HUDEP-2 (cell line): ENCODE data around the gene RHOXF1.
"Not testable (repeated sequence)": the region's sequence is repeated elsewhere in the genome, so short reads cannot be mapped to it uniquely, and the experiment has no call there.

Source experiments
- DNase-seq, 76 experiments: peaks; one replicate each; lab custom pipeline; 2025; ENCODE audit not compliant: unreplicated experiment in 76 of 76; lab: John Stamatoyannopoulos, UW

Gene RHOXF1

GRCh38 chrX:120087289-120088017 lies 28.3 kb downstream of the RHOXF1 start:
- peak in 1 of 76 experiments; percentile 0 for DNase-seq

GRCh38 chrX:120085553-120086185 lies 30.0 kb downstream of the RHOXF1 start:
- DNase-seq: not testable (repeated sequence)

- not testable (repeated sequence) for DNase-seq
Observed at GRCh38 chrX:120077590-120077989, 38.1 kb downstream of the RHOXF1 start, which contains the start of gene RHOXF2B. RHOXF2B (minus strand) TSS chrX:120077690; CDS start chrX:120077552, 138 bp downstream.

GRCh38 chrX:120066169-120066568 lies 49.5 kb downstream of the RHOXF1 start:
- not testable (repeated sequence) for DNase-seq
